ENCODE results near the gene NUDT3.
A peak's percentile ranks its signal among the peaks of the same experiment; 100 is the strongest.
"Not testable (repeated sequence)": the region's sequence is repeated elsewhere in the genome, so short reads cannot be mapped to it uniquely, and the experiment has no call there.

Gene NUDT3

DNA sequence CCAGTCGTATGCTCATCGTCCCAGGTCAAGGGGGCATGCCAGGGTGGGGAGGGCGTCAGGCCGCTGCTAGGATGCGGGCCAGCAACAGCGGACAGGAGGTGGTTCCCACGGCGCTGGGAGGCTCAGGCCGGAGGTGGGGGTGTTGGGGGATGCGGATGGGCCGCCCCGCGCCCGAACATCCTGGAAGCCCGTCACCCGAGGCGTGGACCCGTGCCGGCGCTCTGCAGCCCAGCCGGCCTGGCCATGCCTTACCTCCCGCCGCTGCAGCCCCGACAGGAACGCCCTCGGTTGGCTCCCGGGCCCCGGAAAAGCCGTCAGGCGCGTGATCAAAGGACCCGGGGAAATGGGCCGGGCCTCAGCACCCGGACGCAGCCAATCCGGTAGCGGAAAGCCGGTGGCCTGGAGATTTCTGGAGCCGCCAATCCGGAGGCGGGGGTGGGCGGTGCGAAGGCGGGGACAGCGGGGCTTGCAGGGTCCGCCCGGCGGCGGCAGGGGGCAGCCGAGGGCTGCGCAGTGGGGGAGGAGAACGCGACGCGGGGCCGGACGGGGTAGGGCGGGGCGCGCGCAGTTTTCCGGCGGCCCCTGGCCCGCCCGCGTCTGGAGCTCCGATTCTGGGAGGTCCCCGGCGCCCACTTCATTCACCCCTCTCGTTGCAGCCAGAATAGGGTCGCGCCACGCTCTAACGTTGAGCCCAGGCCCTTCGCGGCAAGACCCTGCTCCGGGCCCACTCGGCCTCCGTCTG is 143.6 kb downstream of the NUDT3 start, which contains the start of gene SMIM29:
Gene SMIM29 (minus strand): TSS at position 280 of the 742 bp plus-strand sequence. CDS start 1,215 bp downstream, outside the sequence.
- peak; percentile 81 to 93 for DNase-seq

GRCh38 chr6:34248198-34248726 is 144.2 kb downstream of the NUDT3 start:
- peak in 1 of 2 donors; percentile 52 for DNase-seq

DNA sequence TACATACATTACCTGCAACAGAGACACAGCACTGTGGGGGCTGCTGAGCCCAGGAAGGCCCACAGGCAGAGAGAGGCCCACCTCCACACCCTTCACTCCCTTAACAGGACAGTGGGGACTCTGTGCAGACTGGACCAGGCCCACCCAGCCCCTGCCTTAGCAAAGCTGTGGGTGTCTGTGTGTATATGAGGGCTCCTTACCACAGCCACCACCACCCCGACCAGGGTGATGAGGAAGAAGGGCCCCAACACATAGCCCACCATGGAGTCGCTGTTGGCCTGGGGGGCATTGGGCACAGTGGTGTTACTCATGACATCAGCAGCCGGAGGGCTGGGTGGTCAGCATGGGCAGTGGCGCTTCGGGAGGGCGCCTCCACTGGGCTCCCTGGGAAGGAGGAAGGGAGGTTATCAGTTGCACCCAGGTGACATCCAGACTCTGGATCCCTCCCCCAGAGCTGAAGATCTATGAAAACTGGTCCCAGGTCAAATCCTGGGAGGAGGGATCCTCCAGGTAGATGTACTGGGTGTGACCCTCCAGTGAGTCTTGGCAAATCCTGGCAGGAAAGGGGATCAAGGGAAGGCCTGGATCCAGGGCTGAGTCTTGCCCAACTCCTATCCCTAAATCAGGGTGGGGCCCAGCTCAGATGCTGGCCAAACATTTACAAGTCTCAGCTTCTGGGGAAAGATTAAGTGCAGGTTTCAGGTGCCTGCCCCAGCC is 144.8 kb downstream of the NUDT3 start:
- DNase-seq = no peak

- DNase-seq = peak in 1 of 2 donors; percentile 22
Measured at GRCh38 chr6:34246563-34247391, 145.7 kb downstream of the NUDT3 start.

GRCh38 chr6:34246249-34246562 is 146.3 kb downstream of the NUDT3 start:
- no peak for DNase-seq

- not testable (repeated sequence) for DNase-seq
Measured at GRCh38 chr6:34245761-34246140, 146.7 kb downstream of the NUDT3 start.

DNA sequence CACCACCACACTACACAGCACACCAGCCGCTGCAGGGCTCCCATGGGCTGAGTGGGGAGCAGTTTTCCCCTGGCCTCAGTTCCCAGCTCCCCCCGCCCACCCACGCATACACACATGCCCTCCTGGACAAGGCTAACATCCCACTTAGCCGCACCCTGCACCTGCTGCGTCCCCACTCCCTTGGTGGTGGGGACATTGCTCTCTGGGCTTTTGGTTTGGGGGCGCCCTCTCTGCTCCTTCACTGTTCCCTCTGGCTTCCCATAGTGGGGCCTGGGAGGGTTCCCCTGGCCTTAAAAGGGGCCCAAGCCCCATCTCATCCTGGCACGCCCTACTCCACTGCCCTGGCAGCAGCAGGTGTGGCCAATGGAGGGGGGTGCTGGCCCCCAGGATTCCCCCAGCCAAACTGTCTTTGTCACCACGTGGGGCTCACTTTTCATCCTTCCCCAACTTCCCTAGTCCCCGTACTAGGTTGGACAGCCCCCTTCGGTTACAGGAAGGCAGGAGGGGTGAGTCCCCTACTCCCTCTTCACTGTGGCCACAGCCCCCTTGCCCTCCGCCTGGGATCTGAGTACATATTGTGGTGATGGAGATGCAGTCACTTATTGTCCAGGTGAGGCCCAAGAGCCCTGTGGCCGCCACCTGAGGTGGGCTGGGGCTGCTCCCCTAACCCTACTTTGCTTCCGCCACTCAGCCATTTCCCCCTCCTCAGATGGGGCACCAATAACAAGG is 147.3 kb downstream of the NUDT3 start:
- DNase-seq = not testable (repeated sequence)

GRCh38 chr6:34243901-34244884 is 148.3 kb downstream of the NUDT3 start:
- peak; percentile 65 to 84 for DNase-seq

DNA sequence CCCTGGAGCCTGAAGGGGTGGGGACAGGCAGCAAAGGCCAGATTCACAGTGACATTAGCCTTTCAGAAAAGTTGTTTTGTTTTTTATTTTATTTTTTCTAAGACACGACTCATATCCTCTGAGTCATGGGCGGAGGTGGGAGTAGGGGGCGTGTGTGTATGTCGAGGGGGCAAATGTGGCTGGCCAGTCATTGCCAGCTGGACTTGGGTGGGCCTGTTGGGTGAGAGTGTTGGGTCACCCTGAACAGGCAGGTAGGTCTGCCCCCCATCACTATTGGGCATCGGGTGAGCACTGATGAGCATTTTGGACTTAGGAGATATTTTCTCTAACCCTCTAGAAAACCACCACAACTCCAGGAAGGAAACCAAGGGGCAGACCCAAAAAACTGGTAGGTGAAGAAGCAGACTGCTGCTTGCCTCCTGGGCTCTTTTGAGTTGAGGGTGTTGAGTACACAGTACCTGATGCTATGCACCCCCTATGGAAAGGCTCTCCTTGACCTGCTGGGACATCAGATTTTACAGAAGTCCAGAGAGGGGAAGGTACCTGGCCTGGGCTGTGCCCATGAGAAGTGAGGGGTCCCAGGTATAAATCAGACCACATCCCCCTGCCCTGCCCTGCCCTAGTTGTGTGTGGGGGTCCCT is 149.2 kb downstream of the NUDT3 start:
- no peak for DNase-seq

DNA sequence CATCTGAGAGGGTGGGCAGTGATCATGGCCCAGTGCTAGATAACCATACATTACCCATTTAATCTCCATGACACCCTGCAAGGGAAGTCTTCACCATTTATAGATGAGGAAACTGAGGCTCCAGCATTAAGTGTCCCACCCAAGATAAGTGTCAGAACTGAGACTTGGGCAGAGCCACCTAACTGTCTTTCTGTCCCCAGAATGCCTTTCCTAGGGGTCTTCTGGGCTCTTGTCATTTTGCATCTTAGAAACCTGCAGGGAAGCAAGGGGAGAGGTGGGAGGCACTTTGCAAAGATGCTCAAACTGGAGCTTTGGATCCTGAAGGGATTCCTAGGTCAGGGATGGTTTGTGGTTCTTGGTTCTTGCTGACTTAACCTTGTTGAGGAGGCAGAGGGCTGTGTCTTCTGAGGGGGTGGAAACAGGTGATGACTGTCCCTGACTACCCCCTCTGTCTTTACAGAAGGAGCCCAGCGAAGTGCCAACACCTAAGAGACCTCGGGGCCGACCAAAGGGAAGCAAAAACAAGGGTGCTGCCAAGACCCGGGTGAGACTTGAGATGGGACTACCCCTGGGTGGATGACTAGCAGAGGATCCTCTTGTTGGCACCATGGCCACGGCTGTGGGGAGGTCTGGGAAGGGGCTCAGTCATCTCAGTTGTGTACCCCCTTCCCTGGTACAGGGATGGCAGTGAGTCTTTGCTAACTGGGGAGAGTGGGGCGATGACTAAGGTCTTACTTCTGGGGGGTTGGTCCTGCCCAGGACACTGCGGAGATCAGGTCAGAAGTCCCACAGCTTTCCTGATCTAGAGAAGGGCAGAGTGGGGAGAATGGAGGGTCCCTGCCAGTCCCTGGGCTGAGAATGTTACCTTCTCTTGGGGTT is 150.0 kb downstream of the NUDT3 start:
- no peak for DNase-seq

DNA sequence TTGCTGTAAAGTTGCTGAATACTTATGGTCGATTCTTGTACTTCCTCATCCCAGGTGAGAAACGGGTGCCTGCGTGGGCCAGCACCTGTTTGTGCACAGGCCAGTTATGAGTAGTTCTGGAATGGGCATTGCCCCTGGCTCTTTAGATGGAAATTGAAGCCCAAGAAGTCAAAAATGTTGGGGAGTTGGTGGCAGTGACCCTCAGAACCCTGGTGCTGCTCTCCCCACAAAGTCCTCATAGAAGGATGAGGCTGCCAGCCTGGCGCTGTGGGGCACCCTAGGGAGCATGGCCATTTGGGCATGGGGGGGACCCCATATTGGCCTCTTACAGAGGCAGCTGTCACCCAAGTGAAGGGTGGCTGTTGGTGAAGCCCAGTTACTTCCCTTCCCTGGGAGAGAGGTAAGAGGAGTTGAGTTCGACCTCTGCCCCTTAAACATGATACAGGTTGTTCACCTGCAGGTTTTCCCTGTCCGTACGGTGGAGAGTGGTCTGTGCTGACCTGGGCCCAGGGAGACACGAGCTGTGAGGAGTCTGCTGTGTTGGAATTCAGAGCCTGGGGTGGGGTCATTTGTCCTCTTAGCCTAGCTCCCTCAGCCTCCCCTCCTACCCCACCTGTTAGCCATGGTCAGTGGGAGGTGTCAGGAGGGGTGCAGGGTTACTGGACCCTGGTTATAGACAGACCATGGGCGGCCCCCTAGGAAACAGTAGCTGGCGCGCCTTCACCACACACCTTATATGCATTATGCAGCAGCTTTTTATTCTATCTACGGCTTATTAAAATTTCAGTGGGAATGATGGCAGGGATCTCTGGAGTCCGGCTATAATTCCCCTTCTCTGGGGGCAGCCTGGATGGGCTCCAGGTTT is 150.9 kb downstream of the NUDT3 start:
- DNase-seq = no peak

GRCh38 chr6:34240329-34241248 is 151.9 kb downstream of the NUDT3 start:
- DNase-seq = no peak

- DNase-seq = no peak
Measured at GRCh38 chr6:34239893-34240292, 152.6 kb downstream of the NUDT3 start.

DNA sequence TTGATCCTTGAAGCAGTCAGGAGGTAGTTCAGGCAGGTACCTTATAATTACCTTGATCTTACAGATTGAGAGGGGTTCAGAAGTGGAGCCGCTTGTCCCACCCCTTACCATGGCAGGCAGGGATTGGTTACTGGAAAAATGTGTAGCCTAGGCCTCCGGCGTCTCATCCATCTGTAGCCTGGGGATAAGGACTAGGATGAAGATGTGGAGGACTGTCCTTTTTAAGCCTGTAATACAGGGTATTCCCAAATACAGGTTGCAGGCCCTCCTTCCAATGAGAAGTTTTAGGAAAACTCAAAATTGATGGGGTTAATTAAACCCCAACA is 153.0 kb downstream of the NUDT3 start:
- DNase-seq = no peak

- DNase-seq = no peak
Measured at GRCh38 chr6:34238585-34239499, 153.6 kb downstream of the NUDT3 start.
